DMS 273 (cell line): ENCODE data around the gene PAGE4.

Experiments used
- DNase-seq: peaks from one replicate; lab custom pipeline; 2025; ENCODE audit not compliant: unreplicated experiment; lab: John Stamatoyannopoulos, UW

The PAGE4 gene

GRCh38 chrX:49829016-49829415 is at the start of gene PAGE4:
Gene PAGE4 (plus strand): TSS chrX:49829303. CDS start chrX:49830429, 1,126 bp downstream.
- peak; percentile 31 for DNase-seq

GRCh38 chrX:49784747-49785280 is 44.3 kb upstream of the PAGE4 start:
- no peak for DNase-seq

GRCh38 chrX:49792376-49792775 is 36.7 kb upstream of the PAGE4 start:
- DNase-seq = no peak

- DNase-seq = no peak
Observed at GRCh38 chrX:49793686-49794085, 35.4 kb upstream of the PAGE4 start.

- no peak for DNase-seq
Observed at GRCh38 chrX:49799828-49800227, 29.3 kb upstream of the PAGE4 start.

- peak; percentile 6 for DNase-seq
Observed at GRCh38 chrX:49809891-49810632, 19.0 kb upstream of the PAGE4 start.

- no peak for DNase-seq
Observed at GRCh38 chrX:49812177-49812576, 16.9 kb upstream of the PAGE4 start.

GRCh38 chrX:49816435-49816834 is 12.7 kb upstream of the PAGE4 start:
- DNase-seq = no peak

GRCh38 chrX:49838374-49838773 is 9.3 kb downstream of the PAGE4 start:
- peak; percentile 60 for DNase-seq

- DNase-seq = peak; percentile 89
Observed at GRCh38 chrX:49840679-49841078, 11.6 kb downstream of the PAGE4 start.

GRCh38 chrX:49842621-49843020 is 13.5 kb downstream of the PAGE4 start:
- DNase-seq = no peak

- peak; percentile 24 for DNase-seq
Observed at GRCh38 chrX:49844611-49845010, 15.5 kb downstream of the PAGE4 start.

- no peak for DNase-seq
Observed at GRCh38 chrX:49845701-49846403, 16.7 kb downstream of the PAGE4 start.

- no peak for DNase-seq
Observed at GRCh38 chrX:49846522-49846921, 17.4 kb downstream of the PAGE4 start.

- DNase-seq = no peak
Observed at GRCh38 chrX:49848275-49848674, 19.2 kb downstream of the PAGE4 start.

GRCh38 chrX:49850028-49850427 is 20.9 kb downstream of the PAGE4 start:
- no peak for DNase-seq

GRCh38 chrX:49853661-49854060 is 24.6 kb downstream of the PAGE4 start:
- DNase-seq = no peak

GRCh38 chrX:49856819-49857218 is 27.7 kb downstream of the PAGE4 start:
- DNase-seq = no peak

GRCh38 chrX:49858341-49858740 is 29.2 kb downstream of the PAGE4 start:
- no peak for DNase-seq

- no peak for DNase-seq
Observed at GRCh38 chrX:49859491-49859890, 30.4 kb downstream of the PAGE4 start.

- no peak for DNase-seq
Observed at GRCh38 chrX:49860867-49861535, 31.9 kb downstream of the PAGE4 start.

GRCh38 chrX:49862093-49862492 is 33.0 kb downstream of the PAGE4 start:
- no peak for DNase-seq
